ENCODE data around the gene C2CD2. TPM values are rescaled to one million over a fixed set of nuclear protein-coding genes. Genes with fewer than 3 reads are reported as not detected.

Gene C2CD2
- total and polyA plus RNA-seq, 2 donors (not counting 1 experiment from before 2014, with no cell fraction given) = 6.8 to 11.9 TPM

DNA sequence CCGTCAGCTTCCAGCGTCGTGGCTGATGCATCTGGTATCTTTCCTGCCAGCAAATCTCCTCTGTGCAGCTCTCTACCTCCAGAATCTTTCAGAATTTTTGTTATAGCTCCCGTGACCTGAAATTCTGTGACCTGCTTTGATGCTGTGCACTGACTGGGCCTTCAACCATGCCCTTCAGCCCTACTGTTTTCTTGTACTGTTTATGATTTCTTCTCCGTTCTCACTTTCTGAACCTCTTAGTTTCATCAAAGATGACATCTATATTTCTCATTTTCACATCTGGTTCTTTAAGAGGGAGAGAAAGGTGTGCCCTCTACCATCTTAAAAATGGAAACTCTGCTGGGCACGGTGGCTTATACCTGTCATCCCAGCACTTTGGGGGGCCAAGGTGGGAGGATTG lies 80.4 kb downstream of the C2CD2 start:
- H3K4me2 ChIP-seq (replicated peaks; ENCODE audit: low read depth, low read length, poor library complexity, severe bottlenecking) = no peak overlapping the region
- intact Hi-C loops (cut with micrococcal nuclease) = no loop called here
- ChIA-PET POLR2A (no interaction called here), CTCF (interaction anchor here (0.7 kb wide), 1 partner anchor 56 kb away, joined by 3 read pairs; no protein-coding TSS in a partner anchor)
- TF ChIP-seq, protein P1, sequence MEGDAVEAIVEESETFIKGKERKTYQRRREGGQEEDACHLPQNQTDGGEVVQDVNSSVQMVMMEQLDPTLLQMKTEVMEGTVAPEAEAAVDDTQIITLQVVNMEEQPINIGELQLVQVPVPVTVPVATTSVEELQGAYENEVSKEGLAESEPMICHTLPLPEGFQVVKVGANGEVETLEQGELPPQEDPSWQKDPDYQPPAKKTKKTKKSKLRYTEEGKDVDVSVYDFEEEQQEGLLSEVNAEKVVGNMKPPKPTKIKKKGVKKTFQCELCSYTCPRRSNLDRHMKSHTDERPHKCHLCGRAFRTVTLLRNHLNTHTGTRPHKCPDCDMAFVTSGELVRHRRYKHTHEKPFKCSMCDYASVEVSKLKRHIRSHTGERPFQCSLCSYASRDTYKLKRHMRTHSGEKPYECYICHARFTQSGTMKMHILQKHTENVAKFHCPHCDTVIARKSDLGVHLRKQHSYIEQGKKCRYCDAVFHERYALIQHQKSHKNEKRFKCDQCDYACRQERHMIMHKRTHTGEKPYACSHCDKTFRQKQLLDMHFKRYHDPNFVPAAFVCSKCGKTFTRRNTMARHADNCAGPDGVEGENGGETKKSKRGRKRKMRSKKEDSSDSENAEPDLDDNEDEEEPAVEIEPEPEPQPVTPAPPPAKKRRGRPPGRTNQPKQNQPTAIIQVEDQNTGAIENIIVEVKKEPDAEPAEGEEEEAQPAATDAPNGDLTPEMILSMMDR (IDR thresholded peaks at IDR 0.05) = no peak
- no peak for TF ChIP-seq EZH2 (IDR thresholded peaks at IDR 0.05; ENCODE audit: borderline replicate concordance, insufficient read depth, low read depth, low read length, poor library complexity, severe bottlenecking)
- no peaks in the 10 kb centered on the region for H3K27me3 ChIP-seq (replicated peaks in 1 of 4; ENCODE audit: control extremely low read depth in 1 of 4, control insufficient read depth in 3 of 4, insufficient read depth in 4 of 4, low read length in 3 of 4)
- WGBS (ENCODE audit: insufficient coverage) = 100% methylated on average over 3 of the region's 6 CpGs
- peaks cover 47% of the 10 kb centered on the region for H4K20me1 ChIP-seq (ENCODE audit: control insufficient read depth, insufficient read depth, low read length, poor library complexity, severe bottlenecking)
- no peak for ATAC-seq (ENCODE audit: low read depth)
- no peak overlapping the region for H2AFZ ChIP-seq (ENCODE audit: insufficient read depth, low read depth, low read length, poor library complexity, severe bottlenecking)
- peaks cover 82% of the 10 kb centered on the region for H3K79me2 ChIP-seq (ENCODE audit: control insufficient read depth, insufficient read depth, low read length)
- H3K4me3 Mint-ChIP-seq = no peak overlapping the region
- no peak for DNase-seq
- no peak overlapping the region for H3K4me3 ChIP-seq (ENCODE audit: control extremely low read depth in 1 of 5, extremely low read depth in 1 of 5, insufficient read depth in 1 of 5, low read depth in 2 of 5, low read length in 4 of 5)
- H3K27ac Mint-ChIP-seq = no peak overlapping the region
- peaks cover 42% of the 10 kb centered on the region for H3K4me1 Mint-ChIP-seq
- no peaks in the 10 kb centered on the region for H3K9me3 ChIP-seq (ENCODE audit: control extremely low read depth in 1 of 3, control insufficient read depth in 2 of 3, insufficient read depth in 1 of 3, low read length in 2 of 3)
- H3K36me3 ChIP-seq (replicated peaks in 1 of 2; ENCODE audit: control extremely low read depth in 1 of 2, control insufficient read depth in 1 of 2, extremely low read depth in 1 of 2, insufficient read depth in 2 of 2, low read length in 1 of 2) = peaks cover 0 to 6% of the 10 kb centered on the region in 2 experiments
- H3K27me3 Mint-ChIP-seq = no peaks in the 10 kb centered on the region
- no peaks in the 10 kb centered on the region for H3K9me3 Mint-ChIP-seq (ENCODE audit: insufficient read depth)
- H3K9ac ChIP-seq (ENCODE audit: low read length) = no peak overlapping the region
- H3K4me1 ChIP-seq (ENCODE audit: control insufficient read depth in 2 of 2, insufficient read depth in 2 of 2, low read length in 2 of 2) = peaks cover 20 to 21% of the 10 kb centered on the region in 2 donors
- H3K27ac ChIP-seq (ENCODE audit: low read length in 2 of 2) = no peak overlapping the region

DNA sequence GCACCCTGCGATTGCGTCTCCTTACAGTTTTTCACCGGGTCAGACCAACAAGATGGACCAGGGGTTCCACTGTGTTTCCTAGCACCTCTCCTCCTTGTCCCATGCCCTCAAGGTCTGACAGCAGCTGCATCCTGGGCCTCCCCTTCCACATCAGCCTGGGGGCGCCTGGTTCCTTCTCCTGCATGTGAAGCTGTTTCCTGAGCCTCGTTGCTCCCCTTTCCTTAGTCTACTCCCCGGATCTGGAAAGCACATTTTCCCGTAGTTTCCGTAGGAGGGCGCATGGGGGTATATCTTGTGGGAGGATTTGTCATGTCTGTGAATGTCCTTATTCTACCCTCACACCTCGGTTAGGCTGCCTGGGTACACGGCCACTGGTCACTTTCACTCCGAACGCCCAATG lies 80.8 kb downstream of the C2CD2 start:
- no peak overlapping the region for H3K4me2 ChIP-seq (replicated peaks; ENCODE audit: low read depth, low read length, poor library complexity, severe bottlenecking)
- peaks cover 44% of the 10 kb centered on the region for H3K4me1 Mint-ChIP-seq
- H3K27me3 Mint-ChIP-seq = no peaks in the 10 kb centered on the region
- no peak overlapping the region for H3K9ac ChIP-seq (ENCODE audit: low read length)
- H3K27ac Mint-ChIP-seq = no peak overlapping the region
- intact Hi-C loops (cut with micrococcal nuclease) = no loop called here
- ChIA-PET POLR2A (no interaction called here), CTCF (interaction anchor here (0.7 to 1.3 kb wide), 2 partner anchors 56 to 244 kb away, joined by 3 to 4 read pairs; no protein-coding TSS in a partner anchor)
- H3K4me3 ChIP-seq (ENCODE audit: control extremely low read depth in 1 of 5, extremely low read depth in 1 of 5, insufficient read depth in 1 of 5, low read depth in 2 of 5, low read length in 4 of 5) = no peak overlapping the region
- peaks cover 51% of the 10 kb centered on the region for H4K20me1 ChIP-seq (ENCODE audit: control insufficient read depth, insufficient read depth, low read length, poor library complexity, severe bottlenecking)
- no peak overlapping the region for H2AFZ ChIP-seq (ENCODE audit: insufficient read depth, low read depth, low read length, poor library complexity, severe bottlenecking)
- DNase-seq (no peak), ATAC-seq (ENCODE audit: low read depth) (no peak)
- H3K36me3 ChIP-seq (replicated peaks in 1 of 2; ENCODE audit: control extremely low read depth in 1 of 2, control insufficient read depth in 1 of 2, extremely low read depth in 1 of 2, insufficient read depth in 2 of 2, low read length in 1 of 2) = peaks cover 0 to 6% of the 10 kb centered on the region in 2 experiments
- peaks cover 21 to 23% of the 10 kb centered on the region in 2 donors for H3K4me1 ChIP-seq (ENCODE audit: control insufficient read depth in 2 of 2, insufficient read depth in 2 of 2, low read length in 2 of 2)
- H3K4me3 Mint-ChIP-seq = no peak overlapping the region
- H3K9me3 ChIP-seq (ENCODE audit: control extremely low read depth in 1 of 3, control insufficient read depth in 2 of 3, insufficient read depth in 1 of 3, low read length in 2 of 3) = no peaks in the 10 kb centered on the region
- peaks cover 81% of the 10 kb centered on the region for H3K79me2 ChIP-seq (ENCODE audit: control insufficient read depth, insufficient read depth, low read length)
- no peak overlapping the region for H3K27ac ChIP-seq (ENCODE audit: low read length in 2 of 2)
- TF ChIP-seq, protein P1 (IDR thresholded peaks at IDR 0.05) = no peak
- TF ChIP-seq EZH2 (IDR thresholded peaks at IDR 0.05; ENCODE audit: borderline replicate concordance, insufficient read depth, low read depth, low read length, poor library complexity, severe bottlenecking) = no peak
- H3K9me3 Mint-ChIP-seq (ENCODE audit: insufficient read depth) = no peaks in the 10 kb centered on the region
- H3K27me3 ChIP-seq (replicated peaks in 1 of 4; ENCODE audit: control extremely low read depth in 1 of 4, control insufficient read depth in 3 of 4, insufficient read depth in 4 of 4, low read length in 3 of 4) = no peaks in the 10 kb centered on the region
- WGBS (ENCODE audit: insufficient coverage) = 100% methylated on average over 3 of the region's 13 CpGs
